Activated CD4-positive, CD25-positive, alpha-beta regulatory T cell treated with anti-CD3 and anti-CD28 coated beads, Interleukin-2, amount 50 U/mL, for 16 hours (primary cell): Measurements from ENCODE around the gene IRX5.

Experiments used
- DNase-seq: peaks from one replicate; pipeline ENCODE4 v3.0.0-alpha.2; 2020; ENCODE audit warnings: low read depth, low spot score

IRX5 gene

GRCh38 chr16:54947616-54948015, 17.0 kb downstream of the IRX5 start:
- no peak for DNase-seq

GRCh38 chr16:54952195-54952594, 21.5 kb downstream of the IRX5 start:
- no peak for DNase-seq

- no peak for DNase-seq
Observed at GRCh38 chr16:54953461-54953860, 22.8 kb downstream of the IRX5 start.

- no peak for DNase-seq
Observed at GRCh38 chr16:54954220-54954619, 23.6 kb downstream of the IRX5 start.

GRCh38 chr16:54955757-54956156, 25.1 kb downstream of the IRX5 start:
- DNase-seq: no peak

- DNase-seq: no peak
Observed at GRCh38 chr16:54957403-54958166, 26.9 kb downstream of the IRX5 start.

- DNase-seq: no peak
Observed at GRCh38 chr16:54962045-54962444, 31.4 kb downstream of the IRX5 start.

GRCh38 chr16:54964239-54964638, 33.6 kb downstream of the IRX5 start:
- DNase-seq: no peak

- no peak for DNase-seq
Observed at GRCh38 chr16:54965464-54965863, 34.8 kb downstream of the IRX5 start.

- no peak for DNase-seq
Observed at GRCh38 chr16:54968011-54968410, 37.3 kb downstream of the IRX5 start.

- no peak for DNase-seq
Observed at GRCh38 chr16:54968784-54969183, 38.1 kb downstream of the IRX5 start.

GRCh38 chr16:54970016-54970415, 39.4 kb downstream of the IRX5 start:
- DNase-seq: no peak

GRCh38 chr16:54974367-54974766, 43.7 kb downstream of the IRX5 start:
- DNase-seq: no peak

- no peak for DNase-seq
Observed at GRCh38 chr16:54976651-54977200, 46.1 kb downstream of the IRX5 start.

- no peak for DNase-seq
Observed at GRCh38 chr16:54977211-54977610, 46.5 kb downstream of the IRX5 start.

GRCh38 chr16:54980821-54981220, 50.2 kb downstream of the IRX5 start:
- no peak for DNase-seq
